ENCODE measurements around the gene FXYD5.

Gene FXYD5

DNA sequence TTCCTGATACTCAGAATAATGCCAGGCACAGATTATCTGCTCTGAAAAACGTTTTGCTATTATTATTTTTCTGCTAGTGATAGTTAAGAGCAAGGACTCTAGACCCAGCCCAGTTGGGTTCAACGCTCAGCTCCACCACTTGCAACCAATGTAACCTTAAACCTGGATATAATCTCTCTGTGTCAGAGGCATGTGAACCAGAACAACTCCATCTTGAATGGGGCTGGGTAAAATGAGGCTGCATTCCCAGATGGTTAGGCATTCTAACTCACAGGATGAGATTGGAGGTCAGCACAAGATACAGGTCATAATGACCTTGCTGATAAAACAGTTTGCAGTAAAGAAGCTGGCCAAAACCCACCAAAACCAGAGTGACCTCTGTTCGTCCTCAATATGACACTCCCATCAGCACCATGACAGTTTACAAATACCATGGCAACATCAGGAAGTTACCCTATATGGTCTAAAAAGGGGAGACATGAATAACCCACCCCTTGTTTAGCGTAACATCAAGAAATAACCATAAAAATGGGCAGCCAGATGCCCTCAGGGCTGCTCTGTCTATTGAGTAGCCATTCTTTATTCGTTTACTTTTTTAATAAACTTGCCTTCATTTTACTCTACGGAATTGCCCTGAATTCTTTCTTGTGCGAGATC lies 60.4 kb downstream of the FXYD5 start:
- DNase-seq (ENCODE audit: low read depth): no peak

DNA sequence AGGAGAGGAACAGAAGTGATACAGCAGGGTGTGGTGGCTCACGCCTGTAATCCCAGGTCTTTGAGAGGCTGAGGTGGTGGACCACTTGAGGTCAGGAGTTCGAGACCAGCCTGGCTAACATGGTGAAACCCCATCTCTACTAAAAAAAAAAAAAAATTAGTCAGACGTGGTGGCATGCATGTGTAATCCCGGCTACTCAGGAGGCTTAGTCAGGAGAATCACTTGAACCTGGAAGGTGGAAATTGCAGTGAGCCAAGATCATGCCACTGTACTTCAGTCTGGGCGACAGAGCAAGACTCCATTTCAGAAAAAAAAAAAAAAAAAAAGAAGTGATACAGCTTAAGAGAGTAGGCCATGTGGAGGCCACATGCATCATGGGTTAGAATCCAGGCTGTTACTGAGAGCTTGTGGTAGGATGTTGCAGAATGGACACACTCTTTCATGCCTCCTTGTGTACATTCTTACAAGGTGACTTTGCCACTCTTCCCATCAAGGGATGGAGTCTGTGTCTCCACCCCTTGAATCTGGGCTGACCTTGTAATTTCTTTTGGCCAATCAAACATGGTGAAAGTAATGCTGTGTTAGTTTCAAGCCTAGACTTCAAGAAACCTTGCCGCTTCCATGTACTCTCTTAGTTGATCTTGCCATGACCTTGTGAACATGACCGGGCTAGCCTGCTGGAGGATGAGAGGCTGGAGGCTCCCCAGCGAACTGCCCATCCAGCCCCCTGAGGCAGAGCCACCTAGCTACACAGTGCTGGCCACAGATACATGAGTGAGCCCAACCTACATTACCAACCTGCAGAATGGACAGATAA lies 61.7 kb downstream of the FXYD5 start:
- no peak for DNase-seq (ENCODE audit: low read depth)

DNA sequence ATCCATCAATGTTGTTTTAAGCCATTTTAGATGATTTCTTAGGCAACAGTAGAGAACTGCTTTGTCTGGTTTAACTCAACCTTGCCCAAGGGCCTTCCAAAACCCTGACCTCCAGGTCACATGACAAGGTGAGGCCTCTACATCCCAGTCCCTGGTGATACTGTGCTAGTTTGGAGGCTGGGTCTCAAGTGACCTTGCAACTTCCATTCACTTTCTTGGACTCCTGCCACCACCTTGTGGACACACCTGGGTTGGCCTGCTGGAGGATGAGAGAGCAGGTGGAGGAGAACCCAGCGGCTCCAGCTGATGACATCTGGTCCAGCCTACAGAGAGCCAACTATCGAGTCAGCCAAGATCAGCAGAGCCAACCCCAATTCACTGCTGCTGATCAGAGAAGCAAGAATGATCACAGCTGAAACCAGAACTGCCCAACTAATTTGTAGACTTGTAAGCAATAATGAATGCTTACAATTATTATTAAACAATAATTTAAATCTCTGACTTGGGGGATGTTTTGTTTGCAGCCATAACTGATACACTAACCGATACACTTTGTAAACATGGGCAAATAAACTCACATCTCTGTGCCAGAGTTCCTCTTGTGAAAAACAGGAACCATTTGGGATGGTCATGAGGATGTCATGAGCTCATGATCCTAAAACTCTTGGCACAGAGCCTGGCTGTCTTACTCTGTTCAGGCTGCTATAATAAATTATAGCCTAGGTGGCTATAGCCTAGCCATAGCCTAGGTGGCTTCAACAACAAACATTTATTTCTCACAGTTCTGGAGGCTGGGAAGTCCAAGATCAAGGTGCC lies 62.5 kb downstream of the FXYD5 start:
- DNase-seq (ENCODE audit: low read depth): no peak

DNA sequence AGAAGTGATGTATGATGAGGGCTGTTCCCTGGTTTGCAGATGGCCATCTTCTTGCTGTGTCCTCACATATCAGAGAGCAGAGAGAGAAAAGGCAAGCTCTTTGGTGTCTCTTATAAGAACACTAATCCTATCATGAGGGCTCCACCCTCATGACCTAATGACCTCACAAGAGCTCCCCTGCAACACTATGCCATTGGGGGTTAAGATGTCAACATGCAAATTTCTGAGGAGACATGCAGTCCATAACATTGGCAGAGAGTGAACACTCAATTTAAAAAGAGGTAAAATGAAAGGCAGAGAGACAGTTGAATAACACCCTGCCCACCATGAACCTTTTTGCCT lies 63.1 kb downstream of the FXYD5 start:
- DNase-seq (ENCODE audit: low read depth): no peak

DNA sequence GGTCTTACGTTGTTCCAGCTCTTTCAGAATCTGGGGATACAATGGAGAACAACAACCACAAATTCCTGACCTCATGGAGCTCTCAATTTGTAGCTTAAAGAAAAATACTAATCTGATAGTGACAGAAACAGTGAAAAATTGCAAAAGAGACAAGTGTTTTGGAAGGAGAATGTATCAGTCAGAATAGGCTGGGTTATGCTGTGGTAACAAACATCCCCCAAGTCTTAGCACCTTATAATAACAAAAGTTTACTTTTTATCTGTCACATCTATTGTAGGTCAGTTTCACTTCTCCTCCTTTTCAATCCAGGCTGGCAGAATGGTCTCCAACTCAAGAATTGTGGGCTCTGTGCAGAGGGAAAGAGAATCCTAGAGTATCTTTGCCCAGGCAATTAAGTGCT lies 64.5 kb downstream of the FXYD5 start:
- DNase-seq (ENCODE audit: low read depth): no peak

Data from activated gamma-delta T cell treated with anti-CD3 and anti-CD28 coated beads, Interleukin-2, amount 50 U/mL, for 16 hours (primary cell).